HG03159 (cell line): Measurements from ENCODE around the gene MTREX.

ENCODE experiments used
- ATAC-seq: cut with Tn5 transposase; IDR thresholded peaks from one replicate; pipeline ENCODE4 v1.9.1; 2021; ENCODE audit warnings: mild to moderate bottlenecking, moderate library complexity; ENCODE audit not compliant: unreplicated experiment

The MTREX gene

DNA sequence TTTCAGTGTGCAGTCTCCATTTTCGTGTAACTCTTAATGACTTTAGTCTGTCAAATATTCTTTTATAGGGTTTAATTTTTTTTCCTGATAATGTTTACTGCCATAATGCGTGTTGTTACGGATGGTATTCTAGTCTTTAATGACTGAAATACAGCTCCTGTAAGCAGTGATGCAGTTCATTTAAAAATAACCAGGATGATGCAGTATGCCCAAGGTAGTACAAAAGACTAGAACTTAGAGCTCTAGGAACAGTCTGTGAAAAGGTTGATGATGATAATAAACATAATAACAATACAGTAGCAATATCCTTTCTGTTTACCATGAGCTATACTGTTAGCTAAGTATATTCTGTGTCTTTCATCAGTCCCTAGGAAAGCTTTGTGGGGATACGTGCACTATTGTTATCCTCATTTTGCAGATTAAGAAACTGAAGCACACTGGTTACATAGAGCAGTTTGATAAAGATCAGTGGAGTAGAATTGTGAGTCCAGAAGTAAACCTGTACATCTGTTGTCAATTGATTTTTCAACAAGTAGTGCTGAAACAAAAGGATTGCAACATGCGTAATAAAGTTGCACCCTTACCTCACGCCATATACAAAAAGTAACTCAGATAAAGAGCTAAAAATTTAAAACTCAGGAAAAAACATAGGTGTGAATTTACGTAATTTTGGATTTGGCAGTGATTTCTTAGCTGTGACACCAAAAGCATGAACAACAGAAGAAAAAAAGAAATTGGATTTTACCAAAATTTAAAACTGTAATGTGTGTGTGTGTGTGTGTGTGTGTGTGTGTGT lies 64.5 kb downstream of the MTREX start:
- ATAC-seq = no peak

DNA sequence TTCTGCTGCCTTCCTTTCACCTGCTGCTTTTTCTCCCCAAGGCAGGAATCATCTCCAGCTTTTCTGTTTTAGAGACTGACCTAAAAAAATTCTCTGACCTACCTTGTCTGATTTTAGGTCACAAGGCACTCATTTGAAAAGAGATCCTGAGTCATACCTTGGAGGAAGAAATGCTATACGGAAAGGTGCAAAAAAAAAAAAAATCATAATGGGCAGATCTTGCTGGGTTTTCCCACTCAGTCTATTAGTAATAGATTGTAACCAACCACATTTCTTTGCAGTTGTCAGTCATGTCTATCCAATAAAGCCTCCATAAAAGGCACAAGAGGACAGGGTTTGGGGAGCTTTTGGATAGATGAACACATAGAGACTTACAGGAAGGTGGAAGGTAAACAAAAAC lies 70.0 kb downstream of the MTREX start:
- no peak for ATAC-seq

DNA sequence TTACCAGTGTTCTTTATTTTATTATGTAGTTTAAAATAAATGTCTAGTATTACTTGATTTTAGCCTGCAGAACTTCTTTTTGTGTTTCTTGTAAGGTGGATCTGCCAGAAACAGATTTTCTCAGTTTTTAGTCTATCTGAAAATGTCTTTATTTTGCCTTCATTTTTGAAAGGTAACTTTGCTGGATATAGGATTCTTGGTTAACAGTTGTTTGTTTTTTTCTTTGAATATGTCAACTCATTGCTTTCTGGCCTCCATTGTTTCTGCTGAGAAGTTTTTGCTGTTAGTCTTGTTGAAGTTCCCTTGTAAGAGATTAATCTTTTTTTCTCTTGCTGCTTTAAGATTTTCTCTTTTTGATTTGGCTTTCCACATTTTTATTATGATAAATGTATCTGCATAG lies 75.5 kb downstream of the MTREX start:
- no peak for ATAC-seq

DNA sequence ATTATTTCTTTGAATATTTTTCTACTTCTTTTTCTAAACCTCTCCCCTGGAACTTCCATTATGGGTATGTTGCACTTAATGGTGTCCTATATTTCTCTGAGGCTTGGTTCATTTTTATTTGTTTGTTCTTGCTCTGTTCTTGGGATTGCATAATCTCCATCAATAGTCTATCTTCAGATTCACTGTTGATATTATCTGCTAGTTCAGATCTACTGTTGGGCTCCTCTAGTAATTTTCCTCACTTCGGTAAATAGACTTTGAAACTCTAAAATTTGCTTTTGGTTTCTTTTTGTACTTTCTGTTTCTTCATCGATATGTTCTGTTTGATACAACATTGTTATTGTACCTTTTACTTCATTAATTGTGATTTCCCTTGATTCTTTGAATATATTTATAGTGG lies 76.3 kb downstream of the MTREX start:
- no peak for ATAC-seq

DNA sequence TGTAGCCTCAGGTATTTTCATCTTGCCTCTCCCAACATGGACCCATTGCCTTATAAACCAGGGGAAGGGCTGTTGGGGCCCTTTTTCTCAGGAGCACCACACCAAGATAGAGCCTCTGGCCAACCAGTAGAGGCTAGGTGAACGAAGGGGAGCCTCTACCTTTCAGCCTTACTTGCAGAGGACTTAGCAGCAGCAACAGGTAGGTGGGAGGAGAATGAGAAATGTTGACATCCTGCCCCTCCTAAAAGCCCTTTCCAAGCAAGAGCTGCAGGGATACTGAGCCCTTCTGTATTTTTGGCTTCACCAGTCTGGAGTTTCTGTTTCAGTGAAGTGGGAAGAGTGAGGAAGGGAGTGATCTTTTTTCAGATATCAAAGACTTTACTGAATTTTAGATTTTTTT lies 77.4 kb downstream of the MTREX start:
- no peak for ATAC-seq

- ATAC-seq = no peak
These were observed 78.1 kb downstream of the MTREX start for GRCh38 chr5:55385846-55386245.

DNA sequence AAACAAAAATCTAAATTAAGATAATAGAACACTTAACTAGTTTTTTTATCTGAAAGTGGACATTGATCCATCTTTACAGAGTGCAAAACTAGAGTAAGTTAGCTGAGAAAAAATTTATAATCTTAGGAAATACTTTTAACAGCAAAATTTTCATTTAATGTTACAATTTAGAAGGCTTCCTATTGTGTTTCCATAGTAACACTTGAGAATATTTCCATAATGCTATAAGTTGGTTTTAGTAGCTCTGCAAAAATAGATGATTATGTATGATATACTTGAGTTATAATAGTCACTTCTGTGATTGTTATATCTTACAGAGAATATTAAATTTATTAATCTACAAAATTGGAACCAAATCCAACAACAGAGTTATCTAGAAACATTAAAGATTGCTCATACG lies 78.6 kb downstream of the MTREX start:
- ATAC-seq = no peak

- ATAC-seq = no peak
These were observed 80.1 kb downstream of the MTREX start for GRCh38 chr5:55387865-55388264.

GRCh38 chr5:55391707-55392106 lies 83.9 kb downstream of the MTREX start:
- ATAC-seq = no peak

- no peak for ATAC-seq
These were observed 84.9 kb downstream of the MTREX start for GRCh38 chr5:55392669-55393068.

DNA sequence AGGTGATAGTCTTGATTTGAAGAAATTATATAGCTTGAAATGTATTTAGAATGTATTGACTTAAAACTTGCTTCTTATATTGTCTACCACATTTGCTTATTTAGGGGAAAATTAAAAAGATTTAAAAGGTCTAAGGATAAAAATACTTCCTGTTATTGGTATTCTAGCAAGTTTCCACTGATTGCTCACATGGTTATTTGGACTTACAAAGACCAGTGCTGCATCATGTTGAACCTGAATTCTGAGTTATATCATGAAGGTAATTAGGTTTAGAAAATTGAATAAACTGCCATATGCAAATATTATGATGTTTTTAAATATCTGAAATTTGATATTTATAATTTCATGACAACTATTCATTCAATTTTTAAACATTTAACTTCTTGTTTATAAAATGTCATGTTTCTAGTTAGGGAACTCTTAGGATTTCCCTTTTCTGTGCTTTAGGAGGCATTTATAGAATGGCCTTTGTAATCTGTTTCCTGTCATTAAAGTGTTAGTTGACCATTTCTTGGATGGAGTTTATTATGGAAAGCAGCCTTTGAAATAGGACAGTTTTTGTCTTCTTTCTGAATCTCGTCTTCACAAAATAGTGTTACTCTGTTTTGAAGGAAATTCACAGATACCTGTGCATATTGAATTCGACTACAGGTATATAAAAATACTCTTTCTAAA lies 85.8 kb downstream of the MTREX start:
- ATAC-seq = no peak

- ATAC-seq = no peak
These were observed 94.4 kb downstream of the MTREX start for GRCh38 chr5:55402199-55402598.

DNA sequence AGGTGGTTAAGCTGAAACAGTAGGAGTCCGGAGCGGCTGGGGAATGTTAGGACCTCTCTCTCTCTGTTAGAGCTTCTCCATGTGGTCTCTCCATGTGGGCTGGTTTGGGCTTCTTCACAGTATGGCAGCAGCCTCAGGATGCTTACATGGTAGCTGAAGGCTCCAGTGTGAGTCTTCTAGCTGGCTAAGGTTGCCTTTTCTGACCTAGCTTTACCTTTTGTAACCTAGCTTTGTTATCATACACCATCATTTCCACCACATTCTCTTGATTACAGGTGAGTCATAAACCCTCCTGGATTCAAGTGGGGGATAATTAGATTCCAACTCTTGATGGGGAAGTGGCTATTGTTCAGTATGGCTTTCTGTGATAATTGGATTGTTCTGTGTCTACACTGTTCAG lies 98.5 kb downstream of the MTREX start:
- ATAC-seq = no peak

- no peak for ATAC-seq
These were observed 99.4 kb downstream of the MTREX start for GRCh38 chr5:55407059-55407684.

DNA sequence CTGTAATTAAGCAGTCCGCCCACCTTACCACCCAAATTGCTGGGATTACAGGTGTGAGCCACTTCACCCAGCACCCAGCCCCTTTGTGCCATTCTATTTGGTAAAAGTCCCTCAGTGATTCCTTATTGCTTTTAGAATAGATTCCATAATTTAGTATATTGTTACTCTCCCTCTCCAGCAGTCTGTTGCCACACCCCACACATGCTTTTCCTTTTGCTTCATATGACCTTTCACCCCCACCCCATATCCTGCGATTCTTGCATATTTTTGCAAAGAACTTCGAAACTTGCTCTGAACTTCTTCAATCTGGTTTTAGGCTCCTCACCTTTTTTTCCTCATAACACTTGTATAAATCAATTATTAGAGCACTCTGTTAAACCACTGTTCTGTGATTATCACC lies 100.2 kb downstream of the MTREX start:
- no peak for ATAC-seq

GRCh38 chr5:55409775-55410174 lies 102.0 kb downstream of the MTREX start:
- ATAC-seq = no peak

GRCh38 chr5:55410845-55411244 lies 103.1 kb downstream of the MTREX start:
- ATAC-seq = no peak

DNA sequence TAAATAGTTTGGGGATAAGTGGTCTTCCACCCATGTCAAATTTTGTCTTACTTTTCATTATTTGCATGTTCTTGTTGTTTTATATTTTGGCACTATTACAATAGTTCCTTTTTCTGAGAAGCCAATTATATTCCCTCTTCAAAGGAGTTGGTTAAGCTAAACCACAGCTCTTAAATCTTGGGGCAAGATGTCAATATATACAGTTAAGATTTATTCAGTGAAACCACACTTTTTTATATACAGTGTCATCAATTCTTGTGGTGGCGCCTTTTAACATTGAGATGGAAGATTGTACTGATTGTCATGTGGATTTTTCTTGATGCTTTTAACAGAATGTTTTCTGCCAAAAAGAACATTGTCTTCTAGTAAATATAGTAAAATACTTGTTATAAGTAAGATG lies 104.1 kb downstream of the MTREX start:
- ATAC-seq = no peak

DNA sequence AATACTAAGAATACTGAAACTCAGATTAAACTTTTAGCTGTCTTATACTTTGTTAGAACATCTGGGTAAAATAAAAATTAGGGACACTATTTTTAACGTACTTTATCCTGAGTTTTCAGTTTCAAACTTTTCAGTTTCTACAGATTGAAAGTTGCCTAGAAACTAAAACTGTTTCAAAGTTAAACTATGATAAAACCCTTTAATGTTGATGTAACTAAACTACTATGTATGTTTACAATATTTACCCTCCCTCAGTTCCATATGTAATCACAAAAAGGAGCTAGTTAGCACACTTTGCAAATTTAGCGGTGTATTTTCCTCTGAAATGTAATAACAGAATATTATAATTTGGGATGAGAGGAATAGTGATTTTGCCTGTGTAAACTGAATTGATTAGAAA lies 105.9 kb downstream of the MTREX start:
- no peak for ATAC-seq

DNA sequence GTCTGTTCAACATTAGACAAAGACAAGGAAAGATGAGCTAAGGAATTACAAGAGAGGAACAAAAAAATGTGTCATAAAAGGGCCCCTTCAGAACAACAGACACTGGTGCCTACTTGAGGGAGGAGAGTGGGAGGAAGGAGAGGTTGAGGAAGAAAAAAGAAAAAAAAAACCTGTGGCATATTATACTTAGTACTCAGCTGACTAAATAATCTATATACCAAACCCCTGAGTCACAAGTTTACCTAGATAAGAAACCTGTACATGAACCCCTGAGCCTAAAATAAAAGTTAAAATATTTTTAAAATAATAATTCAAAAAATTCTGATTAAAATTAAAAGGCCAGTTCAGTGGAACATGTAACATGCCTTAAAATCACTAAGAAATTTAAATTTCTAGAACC lies 107.3 kb downstream of the MTREX start:
- ATAC-seq = no peak

DNA sequence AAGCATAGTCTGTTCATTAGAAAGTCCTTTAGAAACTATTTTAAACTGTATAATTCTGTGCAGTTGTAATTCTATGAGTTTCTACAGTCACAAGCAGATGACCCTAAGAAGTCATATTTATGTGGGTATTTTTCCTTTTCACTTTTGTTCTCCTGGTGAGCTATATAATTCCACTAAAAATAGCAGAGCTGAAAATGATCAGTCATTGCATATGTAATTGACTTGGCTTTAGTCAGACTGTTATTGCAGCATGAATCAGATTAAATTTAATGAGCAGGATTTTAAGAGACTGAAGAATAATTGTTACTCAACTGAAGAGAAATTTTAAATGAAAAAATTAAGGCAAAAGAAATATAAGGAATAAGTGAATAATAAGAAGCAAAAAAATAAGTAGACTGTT lies 108.5 kb downstream of the MTREX start:
- no peak for ATAC-seq
